Placental epithelial cell (primary cell): Measurements from ENCODE around the gene DHX32. TPM values are rescaled to one million over a fixed set of nuclear protein-coding genes. Genes with fewer than 3 reads are reported as not detected.

Source experiments
- small RNA-seq: library from RNA; depleted of rRNA; stranded (forward); fragments of <200 nt; gene quantifications from one replicate; pipeline ENCODE3, GENCODE V24; 2012
- total RNA-seq: library from RNA; depleted of rRNA; stranded (reverse); fragments of >200 nt; gene quantifications from 2 replicates; pipeline ENCODE4 v1.2.3, GENCODE V29; 2012

Gene DHX32
- total RNA-seq: 34.2 and 58.9 TPM in 2 replicates

GRCh38 chr10:125881192-125881591, at the start of gene DHX32:
TSS of gene DHX32 (minus strand) at chr10:125881292. CDS start at chr10:125880824, 468 bp downstream.

GRCh38 chr10:125896088-125896934, 15.2 kb upstream of the DHX32 start, which contains the start of gene FANK1:
TSS of gene FANK1 (plus strand) at chr10:125896564. CDS start at chr10:125896643, 79 bp downstream.

GRCh38 chr10:125822878-125823662, 58.0 kb downstream of the DHX32 start, which contains the start of the genes BCCIP and UROS:
TSS of gene BCCIP (plus strand) at chr10:125823546. CDS start at chr10:125823558, 12 bp downstream.
TSS of gene UROS (minus strand) at chr10:125823258. CDS start at chr10:125816499, 6,759 bp downstream.

Small RNA genes within 50 kb of the gene (small RNA-seq; reads per million reads assigned to genes)
- 0.20 reads per million for gene MIR4484
- not detected for gene RF00017
- gene RNU2-42P: not detected

Other genes with a start within 250 kb of the DHX32 start
- under 0.01 and 0.54 TPM in 2 replicates for gene TEX36, start 198.1 kb downstream of the DHX32 start, total RNA-seq
- gene EDRF1, start 161.6 kb downstream of the DHX32 start, total RNA-seq: 15.7 and 17.8 TPM in 2 replicates
- 0.11 TPM in 1 of 2 replicates, not detected in the other for gene MMP21, start 105.5 kb downstream of the DHX32 start, total RNA-seq
- 56.5 and 59.7 TPM in 2 replicates for gene UROS, start 58.0 kb downstream of the DHX32 start, total RNA-seq
- 17.7 and 27.7 TPM in 2 replicates for gene BCCIP, start 57.7 kb downstream of the DHX32 start, total RNA-seq
- 11.9 and 30.2 TPM in 2 replicates for gene FANK1, start 15.3 kb upstream of the DHX32 start, total RNA-seq